Activated B cell treated with CpG ODN at 0.5 μM for 24 hours (primary cell): ENCODE measurements around the gene TEX101. TPM values are rescaled to one million over a fixed set of nuclear protein-coding genes. Genes with fewer than 3 reads are reported as not detected.
"Not testable (repeated sequence)": the region's sequence is repeated elsewhere in the genome, so short reads cannot be mapped to it uniquely, and the experiment has no call there.

Source experiments
- ATAC-seq: fragments of 200-7000 bp; cut with Tn5 transposase; one replicate; pipeline ENCODE4 v1.10.0; 2021; ENCODE audit warnings: low read depth, mild to moderate bottlenecking, moderate library complexity
- CTCF ChIA-PET: fragments of 350-600 bp; sonication (Branson Sonifier 250); formaldehyde crosslinking; loops from one replicate; lab custom pipeline; 2021; ENCODE audit warnings: antibody characterized with exemption; lab: Charles Lee
- POLR2A ChIA-PET: fragments of 350-600 bp; sonication (Branson Sonifier 250); formaldehyde crosslinking; loops from one replicate; lab custom pipeline; 2021; ENCODE audit warnings: antibody characterized with exemption; lab: Charles Lee
- DNase-seq: peaks from one replicate; pipeline ENCODE4 v3.0.0; 2022
- H3K27ac Mint-ChIP-seq: one replicate; pipeline ENCODE4 v1.8.0; 2020; ENCODE audit warnings: mixed read lengths
- H3K27me3 Mint-ChIP-seq: one replicate; pipeline ENCODE4 v1.8.0; 2021; ENCODE audit warnings: mixed read lengths
- H3K36me3 Mint-ChIP-seq: one replicate; pipeline ENCODE4 v1.8.0; 2021; ENCODE audit warnings: low read depth, mixed read lengths
- H3K4me1 Mint-ChIP-seq: one replicate; pipeline ENCODE4 v1.8.0; 2021; ENCODE audit warnings: mixed read lengths
- H3K4me3 Mint-ChIP-seq: one replicate; pipeline ENCODE4 v1.8.0; 2020; ENCODE audit warnings: mild to moderate bottlenecking, mixed read lengths
- H3K9me3 Mint-ChIP-seq: one replicate; pipeline ENCODE4 v1.8.0; 2020; ENCODE audit warnings: mixed read lengths
- CTCF ChIP-seq: fragments of 200-600 bp; IDR thresholded peaks from one replicate; pipeline ENCODE4 v1.8.0; 2022; ENCODE audit warnings: antibody characterized with exemption, mild to moderate bottlenecking
- intact Hi-C: fragments of 100-400 bp; cut with micrococcal nuclease; formaldehyde crosslinking; loops from one replicate; pipeline ENCODE4 v1.15.1; 2024
- total RNA-seq: library from RNA; stranded (reverse); gene quantifications from 2 replicates; pipeline ENCODE4 v1.2.3, GENCODE V29; 2022

Gene TEX101
- total RNA-seq, 1 donor from 2014 or later: not detected

GRCh38 chr19:43438291-43439031 is 23.8 kb downstream of the TEX101 start:
- intact Hi-C loops: no loop called here
- no peaks in the 10 kb centered on the region for H3K27me3 Mint-ChIP-seq
- ChIA-PET CTCF (interaction anchor here (0.9 to 2.1 kb wide), 5 partner anchors 8 to 117 kb away, joined by 3 to 26 read pairs (median 8); no protein-coding TSS in a partner anchor), POLR2A (interaction anchor here (0.6 to 1.2 kb wide), 7 partner anchors 25 to 364 kb away, joined by 3 to 9 read pairs (median 4); partner anchors contain the start of genes LYPD5, PHLDB3 and ZNF575)
- no peak for DNase-seq
- peak overlapping the region; percentile 38 for H3K4me3 Mint-ChIP-seq
- no peaks in the 10 kb centered on the region for H3K9me3 Mint-ChIP-seq
- peaks cover 30% of the 10 kb centered on the region for H3K4me1 Mint-ChIP-seq
- ATAC-seq: no peak
- peak overlapping the region; percentile 46 for H3K27ac Mint-ChIP-seq
- no peak for TF ChIP-seq CTCF
- no peaks in the 10 kb centered on the region for H3K36me3 Mint-ChIP-seq

DNA sequence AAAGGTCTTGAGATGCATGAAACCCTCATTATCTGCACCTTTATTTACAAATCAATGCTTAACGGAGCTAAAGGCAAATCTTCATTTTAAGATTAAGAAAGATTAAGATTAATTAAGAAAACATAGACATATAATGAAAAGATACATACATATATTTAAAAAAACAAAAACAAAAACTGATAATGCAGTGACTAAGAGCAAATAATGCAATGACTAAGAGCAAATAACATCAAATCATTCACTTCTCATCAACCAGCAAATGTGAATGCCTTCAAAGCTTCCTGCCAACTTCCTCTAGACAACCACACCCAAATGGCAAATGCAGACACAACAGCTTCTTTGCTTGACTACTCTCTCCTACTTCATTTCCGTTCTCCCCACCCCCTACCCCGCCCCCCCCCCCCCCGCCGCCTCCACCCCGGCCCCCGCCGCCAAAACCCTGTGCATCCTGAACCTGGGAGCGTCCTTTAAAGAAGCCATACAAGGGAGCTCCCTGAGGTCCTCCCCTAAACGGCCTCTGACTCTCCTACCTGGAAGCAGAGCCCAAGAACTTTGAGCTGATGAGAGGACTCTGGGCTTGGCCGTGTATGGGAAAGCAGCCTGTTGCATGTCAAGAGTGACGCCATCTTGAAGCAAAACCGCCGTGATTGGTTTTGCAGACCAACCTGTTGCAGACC is 24.5 kb downstream of the TEX101 start:
- TF ChIP-seq CTCF: no peak
- no peak overlapping the region for H3K4me3 Mint-ChIP-seq
- peaks cover 30% of the 10 kb centered on the region for H3K4me1 Mint-ChIP-seq
- ATAC-seq (peak; percentile 67), DNase-seq (no peak)
- no peaks in the 10 kb centered on the region for H3K36me3 Mint-ChIP-seq
- ChIA-PET POLR2A (interaction anchor here (0.6 to 1.2 kb wide), 8 partner anchors 25 to 363 kb away, joined by 3 to 9 read pairs (median 4); partner anchors contain the start of genes LYPD5, PHLDB3 and ZNF575), CTCF (interaction anchor here (0.9 to 2.1 kb wide), 6 partner anchors 8 to 116 kb away, joined by 3 to 26 read pairs (median 6); no protein-coding TSS in a partner anchor)
- no peaks in the 10 kb centered on the region for H3K27me3 Mint-ChIP-seq
- intact Hi-C loops: no loop called here
- H3K9me3 Mint-ChIP-seq: no peaks in the 10 kb centered on the region
- H3K27ac Mint-ChIP-seq: peak overlapping the region; percentile 46

DNA sequence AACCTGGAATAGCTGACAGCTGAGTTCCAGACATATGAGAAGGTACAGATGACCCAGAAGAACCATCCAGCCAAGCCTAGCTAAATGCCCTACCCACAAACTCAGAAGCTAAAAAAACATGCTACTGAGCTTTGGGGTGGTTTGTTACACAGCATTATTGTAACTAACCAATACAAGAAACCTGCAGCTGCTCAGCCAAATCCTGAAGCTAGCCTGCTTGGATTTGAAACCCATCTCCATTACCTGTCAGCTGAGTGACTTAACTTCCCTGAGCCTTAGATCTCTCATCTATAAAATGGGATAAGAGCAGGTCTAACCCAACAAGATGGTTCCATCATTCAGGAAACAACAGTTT is 25.0 kb downstream of the TEX101 start:
- no peak for ATAC-seq
- TF ChIP-seq CTCF: no peak
- Mint-ChIP-seq H3K27me3 (no peaks in the 10 kb centered on the region), H3K9me3 (no peaks in the 10 kb centered on the region), H3K36me3 (no peaks in the 10 kb centered on the region), H3K4me3 (no peak overlapping the region), H3K27ac (no peak overlapping the region), H3K4me1 (peaks cover 30% of the 10 kb centered on the region)
- ChIA-PET CTCF (interaction anchor here (0.9 to 2.1 kb wide), 6 partner anchors 8 to 116 kb away, joined by 3 to 26 read pairs (median 6); no protein-coding TSS in a partner anchor), POLR2A (interaction anchor here (0.6 to 1.2 kb wide), 5 partner anchors 24 to 177 kb away, joined by 3 to 6 read pairs (median 4); partner anchors contain the start of genes PHLDB3 and ZNF575)
- DNase-seq: no peak
- intact Hi-C loops: loop anchor here (10.0 kb wide), 1 partner anchor 345 kb away; the partner anchor contains the start of gene KCNN4

GRCh38 chr19:43441716-43442115 is 27.0 kb downstream of the TEX101 start:
- ATAC-seq (no peak), DNase-seq (no peak)
- Mint-ChIP-seq H3K36me3 (no peaks in the 10 kb centered on the region), H3K4me1 (peaks cover 27% of the 10 kb centered on the region), H3K27me3 (no peaks in the 10 kb centered on the region), H3K27ac (no peak overlapping the region), H3K9me3 (no peaks in the 10 kb centered on the region), H3K4me3 (no peak overlapping the region)
- CTCF ChIA-PET: interaction anchor here (0.9 kb wide), 1 partner anchor 9 kb away, joined by 4 read pairs; no protein-coding TSS in a partner anchor
- no peak for TF ChIP-seq CTCF
- POLR2A ChIA-PET: no interaction called here
- intact Hi-C loops: loop anchor here (10.0 kb wide), 1 partner anchor 343 kb away; the partner anchor contains the start of gene KCNN4

GRCh38 chr19:43444091-43444490 is 29.4 kb downstream of the TEX101 start:
- H3K4me3 Mint-ChIP-seq, H3K27ac Mint-ChIP-seq, DNase-seq, H3K27me3 Mint-ChIP-seq, H3K9me3 Mint-ChIP-seq, H3K36me3 Mint-ChIP-seq, ATAC-seq, POLR2A ChIA-PET: not testable (repeated sequence)
- CTCF ChIA-PET: interaction anchor here (1.1 to 1.7 kb wide), 2 partner anchors 11 to 76 kb away, joined by 5 to 24 read pairs; no protein-coding TSS in a partner anchor
- intact Hi-C loops: loop anchor here (10.0 kb wide), 1 partner anchor 341 kb away; the partner anchor contains the start of gene KCNN4
- H3K4me1 Mint-ChIP-seq: peaks cover 14% of the 10 kb centered on the region
